Activated CD4-positive, alpha-beta T cell treated with anti-CD3 and anti-CD28 coated beads for 36 hours (primary cell): ENCODE data around the gene RPH3AL. TPM values are rescaled to one million over a fixed set of nuclear protein-coding genes. Genes with fewer than 3 reads are reported as not detected.
"Not testable (repeated sequence)": the region's sequence is repeated elsewhere in the genome, so short reads cannot be mapped to it uniquely, and the experiment has no call there.

Experiments
- ATAC-seq: fragments of 200-7000 bp; cut with Tn5 transposase; one replicate; pipeline ENCODE4 v1.10.0; 2021; ENCODE audit warnings: mild to moderate bottlenecking, moderate library complexity
- CTCF ChIA-PET: fragments of 350-600 bp; sonication (Branson Sonifier 250); formaldehyde crosslinking; loops from one replicate; lab custom pipeline; 2021; ENCODE audit warnings: antibody characterized with exemption; lab: Charles Lee
- POLR2A ChIA-PET: fragments of 350-600 bp; sonication (Branson Sonifier 250); formaldehyde crosslinking; loops from one replicate; lab custom pipeline; 2021; ENCODE audit warnings: antibody characterized with exemption, inconsistent platforms; lab: Charles Lee
- DNase-seq: peaks from one replicate; pipeline ENCODE4 v3.0.0-alpha.2; 2020
- H3K27ac Mint-ChIP-seq: one replicate; pipeline ENCODE4 v1.8.0; 2021; ENCODE audit warnings: mixed read lengths
- H3K27me3 Mint-ChIP-seq: one replicate; pipeline ENCODE4 v1.8.0; 2021; ENCODE audit warnings: mixed read lengths
- H3K36me3 Mint-ChIP-seq: one replicate; pipeline ENCODE4 v1.8.0; 2021; ENCODE audit warnings: low read depth, mixed read lengths
- H3K4me1 Mint-ChIP-seq: one replicate; pipeline ENCODE4 v1.8.0; 2021; ENCODE audit warnings: mixed read lengths
- H3K4me3 Mint-ChIP-seq: one replicate; pipeline ENCODE4 v1.8.0; 2021; ENCODE audit warnings: mild to moderate bottlenecking, moderate library complexity, mixed read lengths
- H3K9me3 Mint-ChIP-seq: one replicate; pipeline ENCODE4 v1.8.0; 2021; ENCODE audit warnings: low read depth, mixed read lengths
- intact Hi-C, 2 experiments: fragments of 100-400 bp; cut with DNase I in 1 of 2; cut with micrococcal nuclease in 1 of 2; formaldehyde crosslinking; loops; one replicate each; pipeline versions ENCODE4 v1.14.2 to v1.15.1; 2022 to 2024; cut with DNase I, micrococcal nuclease
- total RNA-seq, 2 experiments: library from RNA; stranded (reverse); gene quantifications; one replicate each; pipeline ENCODE4 v1.2.3, GENCODE V29; 2021

RPH3AL gene
- total RNA-seq, 2 experiments from 2014 or later = 1.4 to 2.0 TPM

- Mint-ChIP-seq H3K36me3 (no peaks in the 10 kb centered on the region), H3K4me1 (no peaks in the 10 kb centered on the region), H3K4me3 (no peak overlapping the region), H3K27ac (no peak overlapping the region), H3K9me3 (peaks cover 8% of the 10 kb centered on the region), H3K27me3 (peaks cover 9% of the 10 kb centered on the region)
- CTCF ChIA-PET = no interaction called here
- ATAC-seq = no peak
- no peak for DNase-seq
- POLR2A ChIA-PET = no interaction called here
- intact Hi-C loops = no loop called here
These were observed 144.2 kb downstream of the RPH3AL start for GRCh38 chr17:208429-208828.

GRCh38 chr17:207775-208174 lies 144.8 kb downstream of the RPH3AL start:
- POLR2A ChIA-PET = no interaction called here
- no peak for ATAC-seq
- Mint-ChIP-seq H3K27me3 (peaks cover 9% of the 10 kb centered on the region), H3K9me3 (peaks cover 8% of the 10 kb centered on the region), H3K4me3 (no peak overlapping the region), H3K36me3 (no peaks in the 10 kb centered on the region), H3K4me1 (no peaks in the 10 kb centered on the region), H3K27ac (no peak overlapping the region)
- DNase-seq = no peak
- intact Hi-C loops = no loop called here
- CTCF ChIA-PET = no interaction called here

GRCh38 chr17:206941-207560 lies 145.6 kb downstream of the RPH3AL start:
- POLR2A ChIA-PET = no interaction called here
- Mint-ChIP-seq H3K27me3 (peaks cover 9% of the 10 kb centered on the region), H3K9me3 (peaks cover 8% of the 10 kb centered on the region), H3K4me3 (no peak overlapping the region), H3K36me3 (no peaks in the 10 kb centered on the region), H3K27ac (no peak overlapping the region), H3K4me1 (no peaks in the 10 kb centered on the region)
- ATAC-seq (no peak), DNase-seq (no peak)
- CTCF ChIA-PET = no interaction called here
- intact Hi-C loops = no loop called here

GRCh38 chr17:206484-206883 lies 146.1 kb downstream of the RPH3AL start:
- H3K4me3 Mint-ChIP-seq, H3K36me3 Mint-ChIP-seq, intact Hi-C loops, ATAC-seq, H3K4me1 Mint-ChIP-seq, CTCF ChIA-PET, H3K27ac Mint-ChIP-seq, H3K27me3 Mint-ChIP-seq, DNase-seq, POLR2A ChIA-PET, H3K9me3 Mint-ChIP-seq: not testable (repeated sequence)

- DNase-seq = no peak
- intact Hi-C loops = no loop called here
- Mint-ChIP-seq H3K27ac (no peak overlapping the region), H3K27me3 (peaks cover 9% of the 10 kb centered on the region), H3K4me1 (no peaks in the 10 kb centered on the region), H3K4me3 (no peak overlapping the region), H3K36me3 (no peaks in the 10 kb centered on the region), H3K9me3 (peaks cover 8% of the 10 kb centered on the region)
- ATAC-seq = no peak
- POLR2A ChIA-PET = no interaction called here
- CTCF ChIA-PET = no interaction called here
These were observed 146.8 kb downstream of the RPH3AL start for GRCh38 chr17:205817-206216.

GRCh38 chr17:205148-205669 lies 147.4 kb downstream of the RPH3AL start:
- DNase-seq = no peak
- intact Hi-C loops = no loop called here
- ATAC-seq = no peak
- Mint-ChIP-seq H3K36me3 (no peaks in the 10 kb centered on the region), H3K27ac (no peak overlapping the region), H3K27me3 (peaks cover 9% of the 10 kb centered on the region), H3K4me3 (no peak overlapping the region), H3K4me1 (no peaks in the 10 kb centered on the region), H3K9me3 (peaks cover 8% of the 10 kb centered on the region)
- ChIA-PET POLR2A (no interaction called here), CTCF (no interaction called here)

GRCh38 chr17:204427-205147 lies 148.0 kb downstream of the RPH3AL start:
- Mint-ChIP-seq H3K27me3 (peaks cover 15% of the 10 kb centered on the region), H3K36me3 (no peaks in the 10 kb centered on the region), H3K27ac (no peak overlapping the region), H3K4me1 (no peaks in the 10 kb centered on the region), H3K9me3 (peaks cover 8% of the 10 kb centered on the region), H3K4me3 (no peak overlapping the region)
- ChIA-PET CTCF (no interaction called here), POLR2A (no interaction called here)
- DNase-seq (no peak), ATAC-seq (no peak)
- intact Hi-C loops = no loop called here

GRCh38 chr17:202501-202951 lies 150.1 kb downstream of the RPH3AL start:
- ChIA-PET CTCF (interaction anchor here (1.4 kb wide), 1 partner anchor 498 kb away, joined by 5 read pairs; no protein-coding TSS in a partner anchor), POLR2A (no interaction called here)
- Mint-ChIP-seq H3K4me1 (no peaks in the 10 kb centered on the region), H3K4me3 (no peak overlapping the region), H3K27me3 (peaks cover 14% of the 10 kb centered on the region), H3K36me3 (no peaks in the 10 kb centered on the region), H3K9me3 (peaks cover 8% of the 10 kb centered on the region), H3K27ac (no peak overlapping the region)
- no peak for ATAC-seq
- intact Hi-C loops = no loop called here
- DNase-seq = no peak

- CTCF ChIA-PET = interaction anchor here (1.4 kb wide), 1 partner anchor 499 kb away, joined by 5 read pairs; no protein-coding TSS in a partner anchor
- POLR2A ChIA-PET = not testable (repeated sequence)
These were observed 150.9 kb downstream of the RPH3AL start for GRCh38 chr17:201736-202135.

GRCh38 chr17:201257-201656 lies 151.3 kb downstream of the RPH3AL start:
- H3K27me3 Mint-ChIP-seq = peaks cover 17% of the 10 kb centered on the region
- H3K9me3 Mint-ChIP-seq, POLR2A ChIA-PET, H3K4me3 Mint-ChIP-seq, CTCF ChIA-PET, intact Hi-C loops, H3K36me3 Mint-ChIP-seq, H3K27ac Mint-ChIP-seq, H3K4me1 Mint-ChIP-seq, DNase-seq, ATAC-seq: not testable (repeated sequence)

More at GRCh38 chr17:201736-202135, 150.9 kb downstream of the RPH3AL start:
- H3K36me3 Mint-ChIP-seq, DNase-seq, intact Hi-C loops, ATAC-seq, H3K4me1 Mint-ChIP-seq, H3K9me3 Mint-ChIP-seq, H3K4me3 Mint-ChIP-seq, H3K27ac Mint-ChIP-seq: not testable (repeated sequence)
- H3K27me3 Mint-ChIP-seq = peaks cover 13% of the 10 kb centered on the region

- Mint-ChIP-seq H3K9me3 (no peaks in the 10 kb centered on the region), H3K4me1 (no peaks in the 10 kb centered on the region), H3K36me3 (no peaks in the 10 kb centered on the region), H3K27ac (no peak overlapping the region), H3K4me3 (no peak overlapping the region), H3K27me3 (peaks cover 17% of the 10 kb centered on the region)
- DNase-seq = no peak
- intact Hi-C loops = no loop called here
- ChIA-PET POLR2A (no interaction called here), CTCF (no interaction called here)
- ATAC-seq = no peak
These were observed 152.0 kb downstream of the RPH3AL start for GRCh38 chr17:200586-200985.
